Endothelial cell of umbilical vein (primary cell): ENCODE measurements around the gene CLEC16A.

ENCODE experiments used
- CTCF ChIP-seq, 2 donors: IDR thresholded peaks; 1 replicate in 1 of 2; 2 replicates in 1 of 2; pipeline ENCODE4 v1.5.1; 2011; ENCODE audit warnings: low read length in 2 of 2, mild to moderate bottlenecking in 2 of 2, moderate library complexity in 2 of 2, control low read depth in 1 of 2, inconsistent platforms in 1 of 2, low read depth in 1 of 2; ENCODE audit not compliant: insufficient read depth in 1 of 2; ENCODE audit errors: extremely low read depth in 1 of 2
- EZH2 ChIP-seq: IDR thresholded peaks from 2 replicates; pipeline ENCODE4 v1.6.1; 2012; ENCODE audit warnings: borderline replicate concordance, low read depth, mild to moderate bottlenecking, moderate library complexity, low read length, inconsistent platforms; ENCODE audit not compliant: severe bottlenecking
- FOS ChIP-seq: IDR thresholded peaks from 2 replicates; pipeline ENCODE4 v1.6.1; 2011; ENCODE audit warnings: mild to moderate bottlenecking, low read length, moderate library complexity, borderline replicate concordance; ENCODE audit not compliant: insufficient read depth
- JUN ChIP-seq: IDR thresholded peaks from 2 replicates; pipeline ENCODE4 v1.6.1; 2011; ENCODE audit warnings: borderline replicate concordance, low read depth; ENCODE audit not compliant: insufficient read length, insufficient read depth
- MAX ChIP-seq: IDR thresholded peaks from 2 replicates; pipeline ENCODE4 v1.6.1; 2011; ENCODE audit not compliant: insufficient read depth, insufficient read length
- MYC ChIP-seq: IDR thresholded peaks from one replicate; pipeline ENCODE4 v1.6.1; 2011; ENCODE audit warnings: mild to moderate bottlenecking, low read depth, low read length
- POLR2A ChIP-seq: IDR thresholded peaks from 2 replicates; pipeline ENCODE4 v1.6.1; 2012; ENCODE audit warnings: low read depth, mild to moderate bottlenecking, control low read depth, low read length
- POLR2AphosphoS5 ChIP-seq: IDR thresholded peaks from 2 replicates; pipeline ENCODE4 v1.6.1; 2012; ENCODE audit warnings: low read depth, mild to moderate bottlenecking, control low read depth, low read length, moderate library complexity; ENCODE audit not compliant: insufficient read depth

GRCh38 chr16:11097787-11098167, 153.4 kb downstream of the CLEC16A start:
- TF ChIP-seq CTCF (IDR thresholded peaks at IDR 0.05; ENCODE audit: extremely low read depth in 1 of 2, insufficient read depth in 1 of 2, low read depth in 1 of 2, low read length in 2 of 2) (no peak), EZH2 (no peak), POLR2A (no peak), MAX (no peak), POLR2AphosphoS5 (no peak), JUN (no peak), FOS (no peak), MYC (no peak)
